ENCODE results near the gene RAB19. TPM values are rescaled to one million over a fixed set of nuclear protein-coding genes. Genes with fewer than 3 reads are reported as not detected.

Gene RAB19
- total and polyA plus RNA-seq, 2 of the 8 experiments (the other 6 are each of a cell fraction or from before 2014, with no cell fraction given) = 9.8 to 11.0 TPM

GRCh38 chr7:140455743-140456142, 51.9 kb downstream of the RAB19 start:
- no peaks in the 10 kb centered on the region for H3K9me3 ChIP-seq (ENCODE audit: insufficient read depth in 2 of 2, low read depth in 1 of 2, low read length in 1 of 2)
- no peak overlapping the region for H2BK15ac ChIP-seq (ENCODE audit: low read length)
- peaks cover 0 to 4% of the 10 kb centered on the region in 2 experiments for H4K20me1 ChIP-seq (replicated peaks in 1 of 2; ENCODE audit: control insufficient read depth in 1 of 2, insufficient read depth in 2 of 2, low read length in 2 of 2)
- H3K56ac ChIP-seq (replicated peaks; ENCODE audit: insufficient read length, low read depth, low read length) = no peak overlapping the region
- H2AK5ac ChIP-seq (ENCODE audit: low read depth, low read length) = no peak overlapping the region
- peak overlapping the region; percentile 61; the same call in 1 of the 2 replicates for H3K27ac ChIP-seq (ENCODE audit: low read depth, low read length)
- no peak overlapping the region for H4K91ac ChIP-seq (replicated peaks; ENCODE audit: insufficient read length, low read length)
- ChIA-PET CTCF (ENCODE audit: partially characterized antibody) (interaction anchor here (0.9 to 5.2 kb wide), 7 partner anchors 8 to 73 kb away, joined by 3 to 27 read pairs (median 3); no protein-coding TSS in a partner anchor), POLR2A (ENCODE audit: partially characterized antibody) (interaction anchor here (0.5 to 1.5 kb wide), 7 partner anchors 8 to 1444 kb away, joined by 3 to 5 read pairs (median 3); partner anchors contain the start of gene SLC37A3)
- peak overlapping the region; percentile 18 to 31; a peak in 3 of 4 replicates for H3K4me2 ChIP-seq (ENCODE audit: insufficient read depth in 1 of 2, low read depth in 2 of 2, low read length in 2 of 2)
- H4K5ac ChIP-seq (ENCODE audit: insufficient read length, low read depth, low read length) = no peak overlapping the region
- no peaks in the 10 kb centered on the region for H3K23me2 ChIP-seq (ENCODE audit: low read depth, low read length)
- WGBS, 2 experiments (ENCODE audit: extremely low coverage in 1 of 2, insufficient coverage in 1 of 2, insufficient read length in 1 of 2, insufficient replicate concordance in 2 of 2, low coverage in 1 of 2, low lambda C conversion rate in 2 of 2, missing lambda C conversion rate in 1 of 2) = 24% methylated on average over 4 of the region's 4 CpGs; no CpG with 5 or more reads in 1 of the 2 experiments
- H2BK5ac ChIP-seq (ENCODE audit: low read depth, low read length) = 0 out of 2 replicates have a peak overlapping the region, but pooled peaks have one; percentile 69
- H3K4me3 ChIP-seq (ENCODE audit: extremely low read depth in 1 of 4, insufficient read depth in 2 of 4, low read depth in 3 of 4, low read length in 4 of 4) = peak overlapping the region in 1 of 4 experiments; percentile 27; a peak in 1 of 8 replicates
- no peak overlapping the region for H2BK120ac ChIP-seq (replicated peaks; ENCODE audit: low read depth, low read length)
- no peak overlapping the region for H3K18ac ChIP-seq (ENCODE audit: extremely low read depth, low read length)
- FAIRE-seq (peak; percentile 84), DNase-seq (ENCODE audit: low read depth in 1 of 2, low spot score in 2 of 2) (peak in 1 of 2 experiments; percentile 64)
- peaks cover 0 to 1% (median 0%) of the 10 kb centered on the region in 4 experiments; a peak in 1 of 7 replicates for H3K27me3 ChIP-seq (replicated peaks in 1 of 4; ENCODE audit: control insufficient read depth in 3 of 4, extremely low read depth in 1 of 4, insufficient read depth in 3 of 4, low read length in 3 of 4)
- H2BK12ac ChIP-seq (ENCODE audit: low read depth, low read length) = no peak overlapping the region
- no peak overlapping the region for H2AFZ ChIP-seq (ENCODE audit: low read length)
- peaks cover 13 to 60% (median 18%) of the 10 kb centered on the region in 4 experiments for H3K36me3 ChIP-seq (ENCODE audit: control insufficient read depth in 2 of 4, insufficient read depth in 4 of 4, low read length in 3 of 4)
- H3K14ac ChIP-seq (ENCODE audit: insufficient read length) = no peak overlapping the region
- no peak overlapping the region for H2BK20ac ChIP-seq (ENCODE audit: low read length)
- H3K79me1 ChIP-seq (ENCODE audit: low read depth, low read length) = 0 out of 2 replicates have a peak, but pooled peaks cover 4% of the 10 kb centered on the region
- H3K4ac ChIP-seq (replicated peaks; ENCODE audit: insufficient read length, low read depth, low read length) = no peak overlapping the region
- no peak overlapping the region for H3K9ac ChIP-seq (replicated peaks in 1 of 4; ENCODE audit: extremely low read depth in 1 of 4, low read depth in 3 of 4, low read length in 3 of 4)
- no peak overlapping the region for H3K23ac ChIP-seq (ENCODE audit: insufficient read length)
- H3K4me1 ChIP-seq (replicated peaks in 1 of 4; ENCODE audit: control insufficient read depth in 3 of 4, insufficient read depth in 4 of 4, low read length in 3 of 4) = peaks cover 7 to 27% (median 22%) of the 10 kb centered on the region in 4 experiments; a peak in 6 of 7 replicates
- H3K79me2 ChIP-seq (ENCODE audit: control insufficient read depth in 1 of 2, insufficient read depth in 2 of 2, low read length in 2 of 2) = peaks cover 0 to 41% of the 10 kb centered on the region in 2 experiments; a peak in 2 of 4 replicates
- no peak overlapping the region for H4K8ac ChIP-seq (ENCODE audit: extremely low read depth, insufficient read depth, low read length)
- TF ChIP-seq, protein P1, sequence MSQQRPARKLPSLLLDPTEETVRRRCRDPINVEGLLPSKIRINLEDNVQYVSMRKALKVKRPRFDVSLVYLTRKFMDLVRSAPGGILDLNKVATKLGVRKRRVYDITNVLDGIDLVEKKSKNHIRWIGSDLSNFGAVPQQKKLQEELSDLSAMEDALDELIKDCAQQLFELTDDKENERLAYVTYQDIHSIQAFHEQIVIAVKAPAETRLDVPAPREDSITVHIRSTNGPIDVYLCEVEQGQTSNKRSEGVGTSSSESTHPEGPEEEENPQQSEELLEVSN (IDR thresholded peaks at IDR 0.05) = peak; percentile 37; the same call in 1 of the 2 replicates
- TF ChIP-seq SP4 (IDR thresholded peaks at IDR 0.05; ENCODE audit: low read length) (0 out of 2 replicates have a peak, but pooled peaks have one; percentile 59), ASH2L (IDR thresholded peaks at IDR 0.05; ENCODE audit: low read length) (no peak), NANOG (IDR thresholded peaks at IDR 0.05; ENCODE audit: insufficient read depth, low read depth, low read length, poor library complexity, severe bottlenecking) (peak; percentile 21), RNF2 (IDR thresholded peaks at IDR 0.05; ENCODE audit: borderline replicate concordance, low read depth, low read length, missing control alignments, poor library complexity, severe bottlenecking) (no peak), YY1 (IDR thresholded peaks at IDR 0.05; ENCODE audit: low read depth, low read length) (0 out of 2 replicates have a peak, but pooled peaks have one; percentile 11), SP2 (IDR thresholded peaks at IDR 0.05; ENCODE audit: low read length) (no peak), HDAC2 (IDR thresholded peaks at IDR 0.05; ENCODE audit: borderline replicate concordance in 1 of 2, low read depth in 2 of 2, low read length in 2 of 2) (no peak), CTBP2 (IDR thresholded peaks at IDR 0.05; ENCODE audit: borderline replicate concordance, insufficient read depth, insufficient read length, low read length) (no peak), MAX (IDR thresholded peaks at IDR 0.05) (peak; percentile 87)

Measured in H1 (cell line).